GM19035 (cell line): Measurements from ENCODE around the gene VCY.
"Not testable (repeated sequence)": the region's sequence is repeated elsewhere in the genome, so short reads cannot be mapped to it uniquely, and the experiment has no call there.

ENCODE experiments used
- ATAC-seq: cut with Tn5 transposase; IDR thresholded peaks from one replicate; pipeline ENCODE4 v1.9.1; 2021; ENCODE audit not compliant: unreplicated experiment

Gene VCY

GRCh38 chrY:13986373-13986772 is at the start of gene VCY:
Gene VCY (minus strand): TSS chrY:13986473. CDS start chrY:13986440, 33 bp downstream.
- not testable (repeated sequence) for ATAC-seq

GRCh38 chrY:14030395-14030794 is 44.1 kb upstream of the VCY start:
- not testable (repeated sequence) for ATAC-seq

DNA sequence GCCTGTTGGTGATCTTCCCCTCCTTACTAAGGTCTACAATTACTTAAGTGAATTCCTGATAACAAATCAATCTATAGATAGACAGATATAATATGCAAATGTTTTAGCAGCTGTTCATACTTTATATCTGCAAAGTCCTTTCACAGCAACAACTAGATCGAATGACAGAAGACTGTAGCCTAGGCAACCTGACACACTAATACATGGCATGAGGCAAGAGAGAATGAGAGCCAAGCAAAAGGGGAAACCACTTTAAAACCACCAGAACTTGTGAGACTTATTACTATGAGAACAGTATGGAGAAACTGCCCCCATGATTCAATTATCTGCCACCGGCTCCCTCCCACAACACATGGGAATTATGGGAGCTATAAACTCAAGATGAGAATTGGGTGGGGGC is 25.6 kb upstream of the VCY start:
- not testable (repeated sequence) for ATAC-seq

- not testable (repeated sequence) for ATAC-seq
Measured at GRCh38 chrY:13942406-13942805, 43.9 kb downstream of the VCY start.
